Measurements from ENCODE around the gene LIPE.

LIPE gene

GRCh38 chr19:42352301-42353259 is 74.6 kb downstream of the LIPE start:
- DNase-seq, result peak in 1 of 2 experiments; percentile 21
